GF-D8 (cell line): ENCODE results near the gene PMEL.
A peak's percentile ranks its signal among the peaks of the same experiment; 100 is the strongest.
"Not testable (repeated sequence)": the region's sequence is repeated elsewhere in the genome, so short reads cannot be mapped to it uniquely, and the experiment has no call there.

ENCODE experiments used
- DNase-seq: peaks from one replicate; lab custom pipeline; 2025; lab: John Stamatoyannopoulos, UW

The PMEL gene

DNA sequence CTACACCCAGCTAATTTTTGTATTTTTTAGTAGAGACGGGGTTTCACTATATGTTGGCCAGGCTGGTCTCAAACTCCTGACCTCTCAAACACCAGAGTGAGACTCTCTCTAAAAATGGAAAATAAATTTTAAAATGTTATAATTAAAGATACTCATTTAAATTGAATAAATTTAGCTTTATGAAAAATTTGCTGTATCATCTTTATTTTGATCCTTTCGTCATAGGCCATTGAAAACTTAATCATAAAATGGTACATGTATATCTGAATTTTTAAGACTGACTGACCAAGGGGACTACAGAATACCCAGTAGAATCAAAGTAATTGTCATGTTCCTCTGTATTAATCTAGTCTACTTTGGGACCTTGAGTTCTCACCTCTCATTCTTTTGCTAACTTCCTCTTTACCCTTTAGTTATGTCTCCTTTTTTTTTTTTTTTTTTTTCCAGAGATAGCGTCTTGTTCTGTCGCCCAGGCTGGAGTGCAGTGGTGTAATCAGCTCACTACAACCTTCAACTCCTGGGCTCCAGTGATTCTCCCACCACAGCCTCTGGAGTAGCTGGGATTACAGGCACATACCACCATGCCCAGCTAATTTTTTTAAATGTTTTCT lies 17.5 kb upstream of the PMEL start:
- peak; percentile 81 for DNase-seq

DNA sequence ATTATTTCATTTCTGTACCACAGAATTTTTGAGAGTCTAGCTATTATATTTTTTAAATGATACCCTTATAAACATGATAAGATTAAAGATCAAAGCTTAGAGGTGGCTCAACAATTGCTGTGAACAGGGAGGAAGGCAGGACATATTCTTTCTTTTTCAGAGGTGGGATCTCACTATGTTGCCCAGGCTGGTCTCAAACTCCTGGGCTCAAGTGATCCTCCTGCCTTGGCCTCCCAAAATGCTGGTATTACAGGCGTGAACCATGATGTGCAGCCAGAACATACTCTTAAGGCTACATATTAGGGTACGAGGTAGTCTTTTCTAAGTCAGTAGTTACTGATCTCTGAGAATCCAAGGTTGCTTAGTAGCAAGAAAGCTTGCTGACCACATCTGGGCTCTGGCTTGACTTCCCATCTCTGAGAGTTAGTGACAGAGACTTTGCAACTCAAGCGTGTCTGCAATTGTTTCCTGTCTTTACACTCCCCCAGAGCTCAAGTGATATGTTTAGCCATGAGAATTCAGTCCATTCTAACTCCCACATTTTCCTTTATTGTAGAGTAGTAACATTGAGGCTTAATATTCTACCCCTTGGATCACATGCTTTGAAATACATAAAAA lies 16.6 kb upstream of the PMEL start:
- peak; percentile 92 for DNase-seq

DNA sequence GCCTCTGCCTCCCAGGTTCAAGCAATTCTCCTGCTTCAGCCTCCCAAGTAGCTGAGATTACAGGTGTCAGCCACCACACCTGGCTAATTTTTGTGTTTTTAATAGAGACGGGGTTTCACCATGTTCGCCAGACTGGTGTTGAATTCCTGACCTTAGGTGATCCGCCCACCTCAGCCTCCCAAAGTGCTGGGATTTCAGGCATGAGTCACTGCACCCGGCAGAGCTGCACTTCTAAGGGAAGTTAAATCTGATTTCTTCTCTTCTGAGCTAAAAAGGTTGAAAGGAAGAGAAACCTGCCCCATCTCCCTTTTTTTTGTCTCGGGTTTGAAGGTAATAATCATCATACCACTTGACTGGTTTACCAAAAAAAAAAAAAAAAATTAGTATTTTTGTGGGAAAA lies 16.0 kb upstream of the PMEL start:
- DNase-seq, result not testable (repeated sequence)

DNA sequence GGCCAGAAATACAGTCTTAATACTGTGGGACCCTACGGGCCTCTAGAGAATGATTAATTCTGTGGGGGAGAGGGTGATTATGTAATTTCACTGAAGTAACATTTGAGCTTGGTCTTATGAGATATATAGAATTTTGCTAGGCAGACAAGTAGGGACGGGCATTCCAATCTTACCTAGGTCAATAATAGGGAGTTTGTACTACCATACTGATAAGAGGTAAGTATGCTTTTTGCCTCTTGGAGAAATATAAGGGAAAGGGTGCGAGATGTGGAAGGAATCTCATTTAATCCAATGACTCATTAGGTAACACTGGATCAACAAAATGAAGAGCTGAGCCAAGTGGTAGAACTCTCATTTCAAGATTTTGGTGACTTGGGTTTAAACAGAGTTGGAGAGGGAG lies 13.2 kb upstream of the PMEL start:
- DNase-seq, result no peak

DNA sequence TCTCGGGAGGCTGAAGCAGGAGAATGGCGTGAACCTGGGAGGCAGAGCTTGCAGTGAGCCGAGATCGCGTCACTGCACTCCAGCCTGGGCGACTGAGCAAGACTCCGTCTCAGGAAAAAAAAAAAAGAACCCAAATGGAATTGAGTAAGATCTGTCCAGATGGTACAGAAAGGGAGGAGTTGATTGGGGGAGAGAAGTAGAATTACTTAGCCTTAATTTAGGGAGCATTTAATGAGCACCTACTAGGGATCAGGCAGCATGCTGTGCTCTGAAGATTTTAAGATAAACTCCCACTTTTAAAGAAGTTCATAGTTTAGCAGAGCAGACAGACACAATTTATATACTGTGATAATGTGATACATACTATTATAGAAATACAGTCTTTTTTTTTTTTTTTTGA lies 12.6 kb upstream of the PMEL start:
- DNase-seq, result peak; percentile 83

DNA sequence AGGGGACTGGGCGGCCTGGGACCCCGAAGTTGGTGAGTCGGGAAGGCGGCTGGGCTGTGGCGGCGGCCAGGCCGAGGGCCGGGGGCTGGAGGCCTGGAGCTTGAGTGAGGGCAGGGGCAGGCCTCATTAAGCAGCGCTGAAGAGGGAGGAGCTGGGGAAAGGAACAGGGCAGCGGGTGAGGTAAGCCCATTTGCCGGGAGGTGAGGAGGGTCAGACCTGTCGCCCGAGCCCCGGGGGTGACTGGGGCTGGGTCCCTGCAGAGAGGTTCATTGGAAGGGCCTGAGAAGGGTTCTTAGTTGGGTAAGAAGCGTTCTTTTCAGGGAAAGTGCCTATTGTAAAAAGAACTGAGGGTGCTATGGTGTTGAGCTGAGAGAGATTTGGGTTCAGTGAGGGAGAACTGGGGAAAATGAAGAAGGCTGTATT lies 8.5 kb upstream of the PMEL start:
- DNase-seq, result peak; percentile 12

DNA sequence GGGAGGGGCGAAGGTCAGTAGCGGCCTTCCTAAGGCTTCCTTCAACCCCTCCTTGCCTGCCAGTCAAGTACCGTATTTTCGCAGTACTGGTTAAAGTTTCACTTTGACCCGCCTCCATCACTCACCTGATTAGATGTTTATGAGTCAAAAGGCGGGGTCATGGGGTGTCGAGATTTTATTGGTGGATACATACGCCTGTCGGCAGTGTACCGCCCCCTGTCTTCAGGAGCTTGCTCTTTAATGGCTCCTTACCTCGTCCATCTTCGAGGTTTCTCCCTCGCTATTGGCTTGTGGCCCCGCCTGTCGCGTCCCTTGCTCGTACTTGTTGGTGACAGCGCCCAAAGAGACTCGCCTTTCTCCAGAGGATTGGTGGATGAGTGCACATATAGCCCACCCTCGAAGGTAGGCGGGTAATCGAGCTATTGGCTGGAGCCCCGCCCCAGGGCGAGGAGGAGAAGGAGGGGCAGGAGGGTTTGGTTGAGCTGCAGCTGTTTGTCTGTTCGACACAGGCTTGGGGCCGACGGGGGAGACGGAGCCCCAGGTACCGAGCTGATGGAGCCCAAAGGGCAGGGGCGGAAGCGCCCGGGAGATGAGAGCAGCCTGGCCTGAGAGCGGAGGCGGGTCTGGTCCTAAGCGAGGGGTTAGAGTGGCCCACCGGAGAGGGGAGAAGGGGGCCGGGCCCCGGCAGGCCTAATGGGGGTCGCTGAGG lies 7.9 kb upstream of the PMEL start, which contains the start of gene RAB5B:
RAB5B (plus strand) TSS at position 480 of the 709 bp plus-strand sequence. CDS start 12,883 bp downstream, outside the sequence.
- DNase-seq, result peak; percentile 100

DNA sequence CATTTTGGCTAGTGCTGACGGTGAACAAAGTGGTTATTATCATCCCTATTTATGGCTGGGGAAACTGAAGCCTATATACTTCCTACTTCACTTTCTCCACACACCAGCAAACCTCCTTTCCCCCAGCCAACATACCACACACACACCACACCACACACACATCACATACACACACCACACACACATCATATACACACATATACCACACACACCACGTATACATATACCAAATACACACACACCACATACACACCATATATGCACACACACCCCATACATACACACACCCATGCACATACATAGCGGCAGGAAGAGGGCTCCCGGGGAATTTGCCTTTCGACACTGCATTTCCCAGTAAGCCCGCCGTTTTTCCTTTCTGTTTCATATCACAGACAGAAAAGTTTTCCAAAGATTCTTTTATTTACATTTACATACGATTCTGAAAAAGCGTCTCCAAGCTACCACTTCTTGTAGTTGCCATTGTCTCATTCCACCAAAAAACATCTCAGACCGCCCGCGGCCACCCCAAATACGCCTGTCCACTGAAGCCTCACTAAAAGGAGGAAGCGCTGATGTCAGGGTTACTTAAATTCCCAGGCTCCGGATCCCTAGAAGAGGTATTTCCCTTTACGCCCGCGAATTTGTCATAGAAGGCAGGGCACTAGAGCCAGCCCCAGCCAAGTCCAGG lies 7.2 kb upstream of the PMEL start:
- DNase-seq, result no peak

DNA sequence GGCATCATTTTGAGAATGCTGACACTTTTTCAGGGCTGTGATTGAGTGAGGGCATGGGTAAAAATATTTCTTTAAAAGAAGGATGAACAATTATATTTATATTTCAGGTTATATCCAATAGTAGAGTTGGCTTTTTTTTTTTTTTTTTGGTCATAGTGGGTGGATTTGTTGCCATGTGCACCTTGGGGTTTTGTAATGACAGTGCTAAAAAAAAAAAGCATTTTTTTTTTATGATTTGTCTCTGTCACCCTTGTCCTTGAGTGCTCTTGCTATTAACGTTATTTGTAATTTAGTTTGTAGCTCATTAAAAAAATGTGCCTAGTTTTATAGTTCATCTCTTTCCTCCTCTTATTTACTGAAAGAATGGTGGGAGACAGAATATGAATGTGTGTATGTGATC lies 6.6 kb upstream of the PMEL start:
- no peak for DNase-seq

DNA sequence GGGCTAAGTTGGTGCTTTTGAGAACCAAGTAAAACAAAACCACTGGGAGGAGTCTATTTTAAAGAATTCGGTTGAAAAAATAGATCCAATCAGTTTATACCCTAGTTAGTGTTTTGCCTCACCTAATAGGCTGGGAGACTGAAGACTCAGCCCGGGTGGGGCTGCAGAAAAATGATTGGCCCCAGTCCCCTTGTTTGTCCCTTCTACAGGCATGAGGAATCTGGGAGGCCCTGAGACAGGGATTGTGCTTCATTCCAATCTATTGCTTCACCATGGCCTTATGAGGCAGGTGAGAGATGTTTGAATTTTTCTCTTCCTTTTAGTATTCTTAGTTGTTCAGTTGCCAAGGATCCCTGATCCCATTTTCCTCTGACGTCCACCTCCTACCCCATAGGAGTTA lies 6.2 kb upstream of the PMEL start:
- DNase-seq, result no peak

DNA sequence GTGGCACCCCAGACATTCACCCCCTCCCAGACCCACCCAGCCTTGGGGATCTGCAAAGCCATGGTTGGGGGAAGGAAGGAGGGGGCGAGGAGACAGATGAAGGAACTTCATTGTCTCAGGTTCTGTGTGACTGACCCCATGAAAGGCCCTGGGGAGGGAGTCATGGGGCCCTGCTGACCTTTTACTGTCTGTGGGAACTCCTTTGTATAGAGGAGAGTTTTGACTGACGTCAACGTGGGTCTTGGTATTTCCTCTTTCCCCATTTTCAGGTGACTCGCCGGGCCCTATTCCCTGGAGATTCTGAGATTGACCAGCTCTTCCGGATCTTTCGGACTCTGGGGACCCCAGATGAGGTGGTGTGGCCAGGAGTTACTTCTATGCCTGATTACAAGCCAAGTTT lies 4.9 kb upstream of the PMEL start:
- DNase-seq, result no peak

DNA sequence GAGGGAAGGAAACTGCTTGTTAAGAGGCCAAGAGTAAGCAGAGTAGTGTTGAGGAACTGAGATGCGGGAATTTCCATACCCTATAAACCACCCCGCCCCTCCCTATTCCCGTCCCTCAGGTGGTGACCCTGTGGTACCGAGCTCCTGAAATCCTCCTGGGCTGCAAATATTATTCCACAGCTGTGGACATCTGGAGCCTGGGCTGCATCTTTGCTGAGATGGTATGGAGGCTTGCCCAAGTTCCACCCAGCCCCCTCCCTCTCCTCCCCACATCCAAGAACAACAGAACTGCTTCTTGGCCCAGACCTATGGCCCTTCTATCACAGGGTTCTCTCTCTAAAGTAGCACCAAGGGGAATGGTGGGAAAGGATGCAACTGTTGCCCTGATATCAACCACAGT lies 3.5 kb upstream of the PMEL start:
- DNase-seq, result no peak

DNA sequence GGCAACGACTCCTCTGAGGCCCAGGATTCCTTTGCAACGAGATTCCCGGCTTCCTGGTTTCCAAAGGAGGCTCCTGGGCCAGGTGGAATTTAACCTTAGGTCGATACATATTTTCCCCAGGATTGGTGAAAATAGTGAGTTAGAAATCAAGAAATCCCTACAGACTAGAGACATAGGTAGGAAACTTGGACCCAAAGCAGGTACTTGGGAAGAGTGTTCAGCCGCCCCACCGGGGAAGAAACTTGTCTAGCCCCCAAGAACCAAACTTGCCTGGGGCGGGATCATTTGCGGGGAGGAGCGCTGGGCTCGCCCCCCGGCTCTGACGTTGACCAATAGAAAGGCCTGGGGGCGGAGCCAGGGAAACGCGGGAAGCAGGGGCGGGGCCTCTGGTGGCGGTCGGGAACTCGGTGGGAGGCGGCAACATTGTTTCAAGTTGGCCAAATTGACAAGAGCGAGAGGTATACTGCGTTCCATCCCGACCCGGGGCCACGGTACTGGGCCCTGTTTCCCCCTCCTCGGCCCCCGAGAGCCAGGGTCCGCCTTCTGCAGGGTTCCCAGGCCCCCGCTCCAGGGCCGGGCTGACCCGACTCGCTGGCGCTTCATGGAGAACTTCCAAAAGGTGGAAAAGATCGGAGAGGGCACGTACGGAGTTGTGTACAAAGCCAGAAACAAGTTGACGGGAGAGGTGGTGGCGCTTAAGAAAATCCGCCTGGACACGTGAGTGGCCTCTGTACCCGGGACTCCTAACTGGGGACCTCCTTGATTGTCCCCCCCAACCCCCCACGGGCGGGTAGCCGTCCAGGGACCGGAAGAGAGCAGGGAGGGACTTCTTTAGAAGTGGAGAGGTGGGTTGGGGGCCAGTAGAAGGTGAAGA lies 803 bp upstream of the PMEL start, which contains the start of gene CDK2:
CDK2 (plus strand) TSS at position 423 of the 874 bp plus-strand sequence; CDS start at position 602, 179 bp downstream.
- DNase-seq, result peak; percentile 53

DNA sequence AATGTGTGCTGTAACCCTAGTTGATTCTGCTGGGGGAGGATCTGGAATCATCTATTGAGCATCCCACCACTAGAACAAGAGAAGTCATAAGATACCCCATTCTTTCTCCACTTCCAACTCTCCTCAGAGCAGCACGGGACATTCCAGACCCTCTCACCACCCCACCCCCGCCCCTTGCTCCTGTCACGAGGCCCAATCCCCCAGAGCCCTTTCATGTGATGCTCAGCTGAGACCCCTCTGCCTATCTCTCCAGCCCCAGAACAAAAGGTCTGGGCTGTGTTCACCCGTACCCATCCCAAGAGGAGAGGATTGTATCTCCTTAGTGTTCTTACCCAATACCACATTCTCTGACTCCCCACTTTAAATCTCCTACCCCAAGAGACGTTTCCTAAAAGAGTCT lies 602 bp downstream of the PMEL start:
- no peak for DNase-seq

DNA sequence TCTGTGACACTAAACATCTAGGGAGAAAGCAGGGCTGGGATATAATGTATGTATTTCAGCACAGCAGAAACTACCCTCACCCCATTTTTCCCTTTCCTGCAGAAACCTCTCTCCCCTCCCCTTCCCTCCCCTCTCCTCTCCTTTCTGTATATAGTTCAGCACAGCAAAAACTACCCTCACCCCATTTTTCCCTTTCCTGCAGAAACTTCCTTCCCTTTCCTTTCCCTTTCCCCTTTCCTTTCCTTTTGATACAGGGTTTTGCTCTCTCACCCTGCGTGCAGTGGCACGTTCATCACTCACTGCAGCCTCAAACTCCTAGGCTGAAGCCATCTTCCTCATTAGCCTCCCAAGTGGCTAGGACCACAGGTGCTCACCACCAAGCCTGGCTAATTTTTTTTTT lies 2.1 kb downstream of the PMEL start:
- no peak for DNase-seq

DNA sequence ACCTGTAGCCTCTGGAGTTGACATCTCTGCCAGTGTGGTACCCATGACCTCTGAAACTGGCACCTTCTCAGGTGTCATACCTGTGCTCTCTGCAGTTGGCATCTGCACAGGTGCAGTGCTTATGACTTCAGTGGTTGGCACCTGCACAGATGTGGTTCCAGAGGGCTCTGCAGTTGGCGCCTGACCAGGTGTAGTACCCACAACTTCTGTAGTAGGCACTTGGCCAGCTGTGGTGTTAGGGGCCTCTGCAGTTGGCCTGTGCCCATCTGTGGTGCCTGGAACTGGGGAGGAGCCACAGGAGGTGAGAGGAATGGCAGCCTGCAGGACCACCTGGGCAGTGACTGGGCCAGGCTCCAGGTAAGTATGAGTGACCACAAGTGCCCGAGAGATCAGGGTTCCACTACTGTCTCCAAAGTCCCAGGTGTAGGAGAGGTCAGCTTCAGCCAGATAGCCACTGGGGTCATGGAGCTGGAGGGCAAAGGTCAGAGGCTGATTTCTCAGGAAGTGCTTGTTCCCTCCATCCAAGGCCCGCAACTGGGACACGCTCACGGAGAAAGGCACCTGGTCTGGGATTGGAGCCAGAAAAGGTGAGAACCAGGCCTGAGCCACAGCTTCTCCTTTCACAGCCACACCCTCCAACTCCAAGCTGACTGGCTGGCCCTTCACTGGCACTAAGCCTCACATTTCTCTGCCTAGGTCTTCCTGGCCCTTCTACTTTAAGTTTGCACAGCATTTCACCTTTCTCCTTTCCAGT lies 8.6 kb downstream of the PMEL start:
- no peak for DNase-seq

DNA sequence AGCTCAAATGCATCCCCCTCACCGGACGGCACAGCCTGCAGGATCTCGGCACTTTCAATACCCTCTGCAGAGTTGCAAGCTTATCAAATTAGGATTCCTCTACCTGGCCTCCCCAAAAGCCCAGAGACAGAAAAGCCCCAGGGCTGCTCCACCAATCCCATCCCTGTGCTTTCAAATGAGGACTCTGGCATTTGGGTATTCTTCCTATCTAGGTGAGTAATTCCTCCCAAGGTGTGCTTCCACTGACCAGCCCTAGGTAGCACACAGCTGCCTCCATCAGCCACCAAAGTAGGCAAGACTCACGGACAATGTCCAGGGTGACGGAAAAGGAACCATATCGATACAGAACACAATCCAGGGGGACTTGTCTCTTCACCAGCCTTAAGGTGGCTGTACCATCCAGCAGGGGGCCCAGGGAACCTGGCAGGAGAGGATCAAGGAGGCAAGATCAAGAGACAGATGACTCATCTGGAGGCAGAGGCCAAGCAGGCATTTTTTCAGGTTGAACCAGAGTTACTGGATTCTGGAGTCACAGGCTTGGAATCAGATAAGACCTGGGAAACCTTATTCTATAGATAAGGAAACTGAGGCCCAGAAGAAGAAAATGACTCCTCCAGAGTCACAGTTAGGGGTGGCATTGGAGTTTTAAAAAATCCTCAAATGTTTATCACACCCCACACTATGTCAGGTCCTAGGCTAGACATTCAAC lies 9.9 kb downstream of the PMEL start:
- DNase-seq, result no peak

DNA sequence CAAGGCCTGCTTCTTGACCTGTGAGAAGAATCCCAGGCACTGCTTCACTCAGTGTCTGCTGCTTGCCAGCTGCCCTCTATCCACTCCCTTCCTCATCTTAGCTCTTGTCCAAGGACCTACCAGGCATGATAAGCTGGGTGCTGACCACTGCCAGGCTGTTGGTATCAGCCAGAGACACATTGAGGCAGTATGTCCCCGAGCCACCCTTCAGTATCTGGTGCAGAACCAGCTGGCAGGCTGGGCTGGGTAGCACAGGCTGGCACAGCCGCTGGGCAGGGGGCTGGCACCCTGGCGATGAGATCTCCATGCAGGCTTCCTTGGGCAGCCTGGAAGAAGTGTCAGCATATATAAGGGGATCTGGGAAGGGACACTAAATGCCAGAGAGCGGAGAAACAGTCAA lies 10.5 kb downstream of the PMEL start:
- no peak for DNase-seq

DNA sequence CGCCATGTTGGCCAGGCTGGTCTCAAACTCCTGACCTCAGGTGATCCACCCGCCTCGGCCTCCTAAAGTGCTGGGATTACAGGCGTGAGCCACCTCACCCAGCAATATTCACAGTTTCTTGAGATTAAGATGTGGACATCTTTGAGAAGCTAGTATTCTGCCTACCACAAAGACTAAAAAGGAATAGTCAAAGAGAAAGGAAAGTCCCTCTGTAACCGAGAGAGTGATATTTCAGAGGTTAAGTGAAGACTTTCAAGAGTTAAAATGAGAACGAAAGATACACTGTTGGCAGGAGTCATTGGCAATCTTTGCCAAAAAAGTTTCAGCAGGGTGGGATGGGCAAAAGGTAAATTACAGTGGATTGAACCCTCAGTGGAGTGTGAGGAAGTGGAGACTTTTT lies 19.3 kb downstream of the PMEL start:
- DNase-seq, result no peak

DNA sequence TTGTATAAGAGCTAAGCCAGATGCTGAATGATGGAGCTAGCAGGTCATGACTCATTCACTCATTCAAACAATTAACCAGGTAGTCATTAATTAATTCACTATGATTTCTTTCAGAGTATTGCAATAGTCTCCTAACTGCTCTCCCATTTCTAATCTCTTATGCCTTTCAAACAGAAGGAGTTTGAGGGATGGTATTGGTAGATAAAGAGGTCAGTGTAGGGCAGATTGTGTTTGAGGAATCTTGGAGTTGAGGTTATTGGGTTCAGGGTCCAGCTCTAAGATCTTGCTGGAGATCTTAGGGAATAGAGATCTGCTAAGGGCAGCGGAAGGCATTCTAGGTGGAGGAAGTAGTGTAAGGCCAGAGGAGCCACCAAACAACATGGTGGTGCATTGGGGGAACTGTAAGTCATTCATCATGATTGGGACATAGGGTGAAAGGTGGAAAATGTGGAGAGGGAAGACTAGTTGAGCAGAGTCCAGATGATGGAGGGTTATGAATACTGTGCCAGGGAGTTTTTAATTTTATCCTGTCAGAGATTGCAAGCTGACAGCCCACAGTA lies 23.2 kb downstream of the PMEL start:
- no peak for DNase-seq
